HCT116 (cell line): Measurements from ENCODE around the gene PPP1CC. TPM values are rescaled to one million over a fixed set of nuclear protein-coding genes. Genes with fewer than 3 reads are reported as not detected.

ENCODE experiments used
- ATAC-seq: fragments of 200-7000 bp; cut with Tn5 transposase; 2 replicates; pipeline ENCODE4 v1.9.1; 2020; ENCODE audit warnings: mild to moderate bottlenecking, moderate library complexity
- BruUV-seq: library from RNA; stranded (reverse); fragments of 400-500 nt; replicated peaks from 2 replicates; lab custom pipeline; 2021; lab: Mats Ljungman, UMichigan
- CTCF ChIA-PET: fragments of 300-600 bp; sonication (Branson Sonifier 250); formaldehyde crosslinking; loops from one replicate; lab custom pipeline; 2021; ENCODE audit warnings: antibody characterized with exemption; lab: Charles Lee
- POLR2A ChIA-PET: fragments of 300-600, 350-600 bp; sonication (Branson Sonifier 250); formaldehyde crosslinking; loops from one replicate; lab custom pipeline; 2021; ENCODE audit warnings: antibody characterized with exemption; lab: Charles Lee
- RAD21 ChIA-PET, 2 experiments: fragments of 300-600 bp; sonication (Branson Sonifier 250); formaldehyde crosslinking; loops; one replicate each; lab custom pipeline; 2023; ENCODE audit warnings: low total read pairs in 2 of 2; ENCODE audit not compliant: uncharacterized antibody in 2 of 2, unreplicated experiment in 2 of 2, low non-redundant PET in 1 of 2; lab: Charles Lee
- DNase-seq: peaks from one replicate; pipeline ENCODE4 v3.0.0-alpha.2; 2010; ENCODE audit warnings: low read depth, low spot score
- H2AFZ ChIP-seq: fragments of 200-600 bp; shearing (Covaris generic), sonication (generic); 2 replicates; pipeline ENCODE4 v1.6.1; 2017; ENCODE audit warnings: low read depth, mixed run types, mixed read lengths, antibody characterized with exemption, low read length; ENCODE audit not compliant: poor library complexity, severe bottlenecking
- H3K27ac ChIP-seq: 2 replicates; pipeline ENCODE4 v1.5.1; 2012; ENCODE audit warnings: low read depth, low read length
- H3K27me3 ChIP-seq: fragments of 200-600 bp; sonication (generic); 2 replicates; pipeline ENCODE4 v1.6.1; 2016; ENCODE audit warnings: mixed run types, low read length, mixed read lengths; ENCODE audit not compliant: insufficient read depth
- H3K36me3 ChIP-seq, 2 experiments: fragments of 200-500 bp in 1 of 2; fragments of 200-600 bp in 1 of 2; sonication (Bioruptor generic) in 1 of 2; sonication (generic) in 1 of 2; 2 replicates each; pipeline versions ENCODE4 v1.5.1 to v1.6.1; 2014 to 2016; ENCODE audit warnings: low read length in 2 of 2, inconsistent platforms in 1 of 2, mixed read lengths in 1 of 2, mixed run types in 1 of 2; ENCODE audit not compliant: insufficient read depth in 2 of 2, control insufficient read depth in 1 of 2
- H3K4me1 ChIP-seq, 2 experiments: fragments of 200-600 bp in 1 of 2; sonication (generic) in 1 of 2; 2 replicates each; pipeline versions ENCODE4 v1.5.1 to v1.6.1; 2012 to 2017; ENCODE audit warnings: low read length in 2 of 2, inconsistent platforms in 1 of 2, mild to moderate bottlenecking in 1 of 2, mixed read lengths in 1 of 2, mixed run types in 1 of 2, moderate library complexity in 1 of 2; ENCODE audit not compliant: insufficient read depth in 2 of 2, control insufficient read depth in 1 of 2
- H3K4me2 ChIP-seq: fragments of 200-600 bp; sonication (generic); 2 replicates; pipeline ENCODE4 v1.6.1; 2017; ENCODE audit warnings: mixed run types, low read length, mixed read lengths
- H3K4me3 ChIP-seq, 2 experiments: fragments of 200-600 bp in 1 of 2; sonication (generic) in 1 of 2; replicated peaks in 1 of 2; 2 replicates each; pipeline ENCODE4 v1.5.1; 2011 to 2016; ENCODE audit warnings: low read length in 2 of 2, control low read depth in 1 of 2, low read depth in 1 of 2, mild to moderate bottlenecking in 1 of 2, mixed read lengths in 1 of 2, mixed run types in 1 of 2
- H3K79me2 ChIP-seq: fragments of 200-600 bp; sonication (generic); 2 replicates; pipeline ENCODE4 v1.6.1; 2017; ENCODE audit warnings: mild to moderate bottlenecking, mixed run types, low read length, moderate library complexity, mixed read lengths; ENCODE audit not compliant: insufficient read depth
- H3K9ac ChIP-seq: fragments of 200-600 bp; sonication (generic); 2 replicates; pipeline ENCODE4 v1.6.1; 2016; ENCODE audit warnings: low read length, mixed read lengths
- H3K9me2 ChIP-seq: fragments of 200-600 bp; sonication (generic), shearing (Covaris generic); 2 replicates; pipeline ENCODE4 v1.6.1; 2017; ENCODE audit warnings: mixed run types, mild to moderate bottlenecking, moderate library complexity; ENCODE audit not compliant: insufficient read depth
- H3K9me3 ChIP-seq, 2 experiments: fragments of 200-500 bp in 1 of 2; fragments of 200-600 bp in 1 of 2; sonication (Bioruptor generic) in 1 of 2; sonication (generic) in 1 of 2; 2 replicates each; pipeline ENCODE4 v1.6.1; 2014 to 2017; ENCODE audit warnings: low read length in 2 of 2, mixed read lengths in 2 of 2, inconsistent platforms in 1 of 2, low read depth in 1 of 2, mild to moderate bottlenecking in 1 of 2, mixed run types in 1 of 2, moderate library complexity in 1 of 2; ENCODE audit not compliant: control insufficient read depth in 1 of 2, insufficient read depth in 1 of 2
- H4K20me1 ChIP-seq: fragments of 200-600 bp; sonication (generic), shearing (Covaris generic); 2 replicates; pipeline ENCODE4 v1.6.1; 2017; ENCODE audit warnings: mixed run types, mild to moderate bottlenecking, moderate library complexity; ENCODE audit not compliant: insufficient read depth
- CEBPB ChIP-seq: IDR thresholded peaks from 2 replicates; pipeline ENCODE4 v1.6.1; 2012; ENCODE audit warnings: low read depth
- EGR1 ChIP-seq: IDR thresholded peaks from 2 replicates; pipeline ENCODE4 v1.6.1; 2012; ENCODE audit warnings: low read depth
- ELF1 ChIP-seq: IDR thresholded peaks from 2 replicates; pipeline ENCODE4 v1.6.1; 2012; ENCODE audit warnings: low read depth, borderline replicate concordance
- EZH2 ChIP-seq: fragments of 200-600 bp; sonication (generic); IDR thresholded peaks from 2 replicates; pipeline ENCODE4 v1.6.1; 2017; ENCODE audit warnings: antibody characterized with exemption, mixed run types
- JUND ChIP-seq: IDR thresholded peaks from 2 replicates; pipeline ENCODE4 v1.6.1; 2012
- POLR2A ChIP-seq: IDR thresholded peaks from 2 replicates; pipeline ENCODE4 v1.7.0; 2011; ENCODE audit warnings: borderline replicate concordance; ENCODE audit not compliant: insufficient read depth, insufficient read length; ENCODE audit errors: extremely low read depth
- POLR2AphosphoS5 ChIP-seq: IDR thresholded peaks from 2 replicates; pipeline ENCODE4 v1.6.1; 2011; ENCODE audit warnings: mild to moderate bottlenecking, low read depth, low read length, moderate library complexity
- RAD21 ChIP-seq: IDR thresholded peaks from 2 replicates; pipeline ENCODE4 v1.6.1; 2012; ENCODE audit warnings: low read depth, mild to moderate bottlenecking
- SIN3A ChIP-seq: IDR thresholded peaks from 2 replicates; pipeline ENCODE4 v1.6.1; 2012; ENCODE audit warnings: low read depth
- SP1 ChIP-seq: IDR thresholded peaks from 2 replicates; pipeline ENCODE4 v1.6.1; 2012; ENCODE audit warnings: low read depth
- SRF ChIP-seq: IDR thresholded peaks from 2 replicates; pipeline ENCODE4 v1.6.1; 2012; ENCODE audit warnings: low read depth
- TCF7L2 ChIP-seq: IDR thresholded peaks from 2 replicates; pipeline ENCODE4 v1.7.0; 2011; ENCODE audit warnings: borderline replicate concordance, inconsistent platforms; ENCODE audit not compliant: insufficient read depth, insufficient read length; ENCODE audit errors: extremely low read depth
- YY1 ChIP-seq: IDR thresholded peaks from 2 replicates; pipeline ENCODE4 v1.6.1; 2011; ENCODE audit warnings: low read length, low read depth, moderate library complexity, mild to moderate bottlenecking; ENCODE audit not compliant: insufficient replicate concordance; ENCODE audit errors: extremely low read depth
- ZNF274 ChIP-seq: fragments of 200-500 bp; sonication (Bioruptor generic); IDR thresholded peaks from 2 replicates; pipeline ENCODE4 v1.6.1; 2014; ENCODE audit warnings: mild to moderate bottlenecking, low read depth, low read length, inconsistent platforms
- intact Hi-C: fragments of 100-400 bp; cut with micrococcal nuclease; formaldehyde crosslinking; loops from 2 replicates; pipeline ENCODE4 v1.10.0; 2022
- total RNA-seq: library from RNA; stranded (reverse); gene quantifications from one replicate; pipeline ENCODE4 v1.2.1, GENCODE V29; 2021; ENCODE audit not compliant: unreplicated experiment
- TF ChIP-seq, protein P1 (sequence below): IDR thresholded peaks from 2 replicates; pipeline ENCODE4 v1.6.1; 2012
- TF ChIP-seq, protein P2 (sequence below), 3 experiments: fragments of 200-600 bp in 1 of 3; sonication (generic) in 1 of 3; IDR thresholded peaks in 2 of 3; conservative IDR thresholded peaks in 1 of 3; 2 replicates each; pipeline ENCODE4 v1.5.1; 2012 to 2017; ENCODE audit warnings: low read depth in 2 of 3, low read length in 2 of 3, antibody characterized with exemption in 1 of 3, borderline replicate concordance in 1 of 3, control low read depth in 1 of 3, mild to moderate bottlenecking in 1 of 3, mixed read lengths in 1 of 3, mixed run types in 1 of 3, moderate library complexity in 1 of 3; ENCODE audit not compliant: insufficient read depth in 1 of 3
- TF ChIP-seq, protein P3 (sequence below): IDR thresholded peaks from 2 replicates; pipeline ENCODE4 v1.6.1; 2011; ENCODE audit warnings: mild to moderate bottlenecking, low read length, moderate library complexity; ENCODE audit not compliant: insufficient replicate concordance; ENCODE audit errors: extremely low read depth
- TF ChIP-seq, protein P4 (sequence below): IDR thresholded peaks from 2 replicates; pipeline ENCODE4 v1.6.1; 2012; ENCODE audit warnings: low read depth
- TF ChIP-seq, protein P5 (sequence below): IDR thresholded peaks from 2 replicates; pipeline ENCODE4 v1.6.1; 2012

The PPP1CC gene
- total RNA-seq, 1 experiment from 2014 or later, result 248 TPM

DNA sequence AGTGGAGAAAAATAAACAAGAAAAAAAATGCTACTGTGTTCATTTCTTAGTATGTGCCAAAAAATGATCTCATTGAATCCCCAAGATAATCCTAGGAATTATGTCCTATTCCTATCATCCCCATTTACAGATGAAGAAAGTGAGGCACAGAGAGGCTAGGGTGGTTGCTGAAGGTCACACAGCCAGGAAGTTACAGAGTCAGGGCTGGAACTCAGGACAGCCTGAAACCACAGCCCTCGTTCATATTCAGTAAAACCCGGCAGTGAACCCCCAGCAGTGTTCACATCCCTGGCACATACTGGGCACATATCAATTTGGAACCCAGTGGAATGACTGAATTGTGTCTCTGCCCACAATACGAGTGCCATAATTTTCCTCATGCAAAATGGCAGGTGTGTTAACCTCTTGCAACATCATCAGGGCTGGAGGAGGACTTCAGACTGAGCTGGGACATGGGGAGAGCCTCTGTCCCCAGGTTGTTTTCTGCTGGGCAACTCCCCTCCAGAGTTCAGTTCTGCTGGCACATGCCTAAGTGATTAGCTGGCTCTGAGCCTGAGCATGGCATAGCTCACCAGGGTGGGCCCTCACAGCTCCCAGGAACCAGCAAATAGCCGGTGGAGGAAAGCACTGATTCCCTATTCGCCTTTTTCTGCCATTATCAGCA lies 2.0 kb upstream of the PPP1CC start:
- ChIA-PET POLR2A (interaction anchor here (0.8 kb wide), 1 partner anchor 34 kb away, joined by 4 read pairs; no protein-coding TSS in a partner anchor), RAD21 (no interaction called here), CTCF (no interaction called here)
- ATAC-seq (peak; percentile 35; the same call in 1 of the 2 replicates), DNase-seq (no peak)
- Histone ChIP-seq H3K4me1 (peaks cover 22 to 41% of the 10 kb centered on the region in 2 experiments), H3K27me3 (no peaks in the 10 kb centered on the region), H3K4me3 (peak overlapping the region in 1 of 2 experiments; percentile 80; a peak in 1 of 4 replicates), H3K36me3 (peaks cover 0 to 9% of the 10 kb centered on the region in 2 experiments; a peak in 3 of 4 replicates), H2AFZ (no peak overlapping the region), H3K9me2 (no peaks in the 10 kb centered on the region), H3K9ac (peak overlapping the region; percentile 79), H4K20me1 (peaks cover 21% of the 10 kb centered on the region), H3K27ac (no peak overlapping the region; the same call in 1 of the 2 replicates), H3K79me2 (peaks cover 36% of the 10 kb centered on the region), H3K9me3 (no peaks in the 10 kb centered on the region), H3K4me2 (peak overlapping the region; percentile 92)
- intact Hi-C loops, result loop anchor here (10.0 kb wide), 1 partner anchor 570 kb away; no protein-coding TSS in a partner anchor
- BruUV-seq, result no TSS peak
- TF ChIP-seq EGR1 (no peak), TCF7L2 (no peak), SIN3A (no peak), SRF (no peak), CEBPB (peak; percentile 22; the same call in 1 of the 2 replicates), ZNF274 (no peak), ELF1 (no peak), POLR2A (no peak), POLR2AphosphoS5 (no peak), RAD21 (no peak), YY1 (no peak), EZH2 (no peak), JUND (peak; percentile 5; the same call in 1 of the 2 replicates), SP1 (no peak)
- TF ChIP-seq, protein P1, sequence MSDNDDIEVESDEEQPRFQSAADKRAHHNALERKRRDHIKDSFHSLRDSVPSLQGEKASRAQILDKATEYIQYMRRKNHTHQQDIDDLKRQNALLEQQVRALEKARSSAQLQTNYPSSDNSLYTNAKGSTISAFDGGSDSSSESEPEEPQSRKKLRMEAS, result 0 out of 2 replicates have a peak, but pooled peaks have one; percentile 25
- TF ChIP-seq, protein P2, sequence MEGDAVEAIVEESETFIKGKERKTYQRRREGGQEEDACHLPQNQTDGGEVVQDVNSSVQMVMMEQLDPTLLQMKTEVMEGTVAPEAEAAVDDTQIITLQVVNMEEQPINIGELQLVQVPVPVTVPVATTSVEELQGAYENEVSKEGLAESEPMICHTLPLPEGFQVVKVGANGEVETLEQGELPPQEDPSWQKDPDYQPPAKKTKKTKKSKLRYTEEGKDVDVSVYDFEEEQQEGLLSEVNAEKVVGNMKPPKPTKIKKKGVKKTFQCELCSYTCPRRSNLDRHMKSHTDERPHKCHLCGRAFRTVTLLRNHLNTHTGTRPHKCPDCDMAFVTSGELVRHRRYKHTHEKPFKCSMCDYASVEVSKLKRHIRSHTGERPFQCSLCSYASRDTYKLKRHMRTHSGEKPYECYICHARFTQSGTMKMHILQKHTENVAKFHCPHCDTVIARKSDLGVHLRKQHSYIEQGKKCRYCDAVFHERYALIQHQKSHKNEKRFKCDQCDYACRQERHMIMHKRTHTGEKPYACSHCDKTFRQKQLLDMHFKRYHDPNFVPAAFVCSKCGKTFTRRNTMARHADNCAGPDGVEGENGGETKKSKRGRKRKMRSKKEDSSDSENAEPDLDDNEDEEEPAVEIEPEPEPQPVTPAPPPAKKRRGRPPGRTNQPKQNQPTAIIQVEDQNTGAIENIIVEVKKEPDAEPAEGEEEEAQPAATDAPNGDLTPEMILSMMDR (IDR thresholded peaks at IDR 0.05 in 2 of 3, conservative IDR thresholded peaks at IDR 0.05 in 1 of 3; ENCODE audit: borderline replicate concordance in 1 of 3, insufficient read depth in 1 of 3, low read depth in 2 of 3, low read length in 2 of 3), result no peak
- TF ChIP-seq, protein P3, sequence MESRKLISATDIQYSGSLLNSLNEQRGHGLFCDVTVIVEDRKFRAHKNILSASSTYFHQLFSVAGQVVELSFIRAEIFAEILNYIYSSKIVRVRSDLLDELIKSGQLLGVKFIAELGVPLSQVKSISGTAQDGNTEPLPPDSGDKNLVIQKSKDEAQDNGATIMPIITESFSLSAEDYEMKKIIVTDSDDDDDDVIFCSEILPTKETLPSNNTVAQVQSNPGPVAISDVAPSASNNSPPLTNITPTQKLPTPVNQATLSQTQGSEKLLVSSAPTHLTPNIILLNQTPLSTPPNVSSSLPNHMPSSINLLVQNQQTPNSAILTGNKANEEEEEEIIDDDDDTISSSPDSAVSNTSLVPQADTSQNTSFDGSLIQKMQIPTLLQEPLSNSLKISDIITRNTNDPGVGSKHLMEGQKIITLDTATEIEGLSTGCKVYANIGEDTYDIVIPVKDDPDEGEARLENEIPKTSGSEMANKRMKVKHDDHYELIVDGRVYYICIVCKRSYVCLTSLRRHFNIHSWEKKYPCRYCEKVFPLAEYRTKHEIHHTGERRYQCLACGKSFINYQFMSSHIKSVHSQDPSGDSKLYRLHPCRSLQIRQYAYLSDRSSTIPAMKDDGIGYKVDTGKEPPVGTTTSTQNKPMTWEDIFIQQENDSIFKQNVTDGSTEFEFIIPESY, result no peak
- TF ChIP-seq, protein P4, sequence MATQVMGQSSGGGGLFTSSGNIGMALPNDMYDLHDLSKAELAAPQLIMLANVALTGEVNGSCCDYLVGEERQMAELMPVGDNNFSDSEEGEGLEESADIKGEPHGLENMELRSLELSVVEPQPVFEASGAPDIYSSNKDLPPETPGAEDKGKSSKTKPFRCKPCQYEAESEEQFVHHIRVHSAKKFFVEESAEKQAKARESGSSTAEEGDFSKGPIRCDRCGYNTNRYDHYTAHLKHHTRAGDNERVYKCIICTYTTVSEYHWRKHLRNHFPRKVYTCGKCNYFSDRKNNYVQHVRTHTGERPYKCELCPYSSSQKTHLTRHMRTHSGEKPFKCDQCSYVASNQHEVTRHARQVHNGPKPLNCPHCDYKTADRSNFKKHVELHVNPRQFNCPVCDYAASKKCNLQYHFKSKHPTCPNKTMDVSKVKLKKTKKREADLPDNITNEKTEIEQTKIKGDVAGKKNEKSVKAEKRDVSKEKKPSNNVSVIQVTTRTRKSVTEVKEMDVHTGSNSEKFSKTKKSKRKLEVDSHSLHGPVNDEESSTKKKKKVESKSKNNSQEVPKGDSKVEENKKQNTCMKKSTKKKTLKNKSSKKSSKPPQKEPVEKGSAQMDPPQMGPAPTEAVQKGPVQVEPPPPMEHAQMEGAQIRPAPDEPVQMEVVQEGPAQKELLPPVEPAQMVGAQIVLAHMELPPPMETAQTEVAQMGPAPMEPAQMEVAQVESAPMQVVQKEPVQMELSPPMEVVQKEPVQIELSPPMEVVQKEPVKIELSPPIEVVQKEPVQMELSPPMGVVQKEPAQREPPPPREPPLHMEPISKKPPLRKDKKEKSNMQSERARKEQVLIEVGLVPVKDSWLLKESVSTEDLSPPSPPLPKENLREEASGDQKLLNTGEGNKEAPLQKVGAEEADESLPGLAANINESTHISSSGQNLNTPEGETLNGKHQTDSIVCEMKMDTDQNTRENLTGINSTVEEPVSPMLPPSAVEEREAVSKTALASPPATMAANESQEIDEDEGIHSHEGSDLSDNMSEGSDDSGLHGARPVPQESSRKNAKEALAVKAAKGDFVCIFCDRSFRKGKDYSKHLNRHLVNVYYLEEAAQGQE, result no peak
- TF ChIP-seq, protein P5, sequence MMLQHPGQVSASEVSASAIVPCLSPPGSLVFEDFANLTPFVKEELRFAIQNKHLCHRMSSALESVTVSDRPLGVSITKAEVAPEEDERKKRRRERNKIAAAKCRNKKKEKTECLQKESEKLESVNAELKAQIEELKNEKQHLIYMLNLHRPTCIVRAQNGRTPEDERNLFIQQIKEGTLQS, result no peak
